ENCODE data around the gene TTC21A. TPM values are rescaled to one million over a fixed set of nuclear protein-coding genes. Genes with fewer than 3 reads are reported as not detected.

Gene TTC21A, protein sequence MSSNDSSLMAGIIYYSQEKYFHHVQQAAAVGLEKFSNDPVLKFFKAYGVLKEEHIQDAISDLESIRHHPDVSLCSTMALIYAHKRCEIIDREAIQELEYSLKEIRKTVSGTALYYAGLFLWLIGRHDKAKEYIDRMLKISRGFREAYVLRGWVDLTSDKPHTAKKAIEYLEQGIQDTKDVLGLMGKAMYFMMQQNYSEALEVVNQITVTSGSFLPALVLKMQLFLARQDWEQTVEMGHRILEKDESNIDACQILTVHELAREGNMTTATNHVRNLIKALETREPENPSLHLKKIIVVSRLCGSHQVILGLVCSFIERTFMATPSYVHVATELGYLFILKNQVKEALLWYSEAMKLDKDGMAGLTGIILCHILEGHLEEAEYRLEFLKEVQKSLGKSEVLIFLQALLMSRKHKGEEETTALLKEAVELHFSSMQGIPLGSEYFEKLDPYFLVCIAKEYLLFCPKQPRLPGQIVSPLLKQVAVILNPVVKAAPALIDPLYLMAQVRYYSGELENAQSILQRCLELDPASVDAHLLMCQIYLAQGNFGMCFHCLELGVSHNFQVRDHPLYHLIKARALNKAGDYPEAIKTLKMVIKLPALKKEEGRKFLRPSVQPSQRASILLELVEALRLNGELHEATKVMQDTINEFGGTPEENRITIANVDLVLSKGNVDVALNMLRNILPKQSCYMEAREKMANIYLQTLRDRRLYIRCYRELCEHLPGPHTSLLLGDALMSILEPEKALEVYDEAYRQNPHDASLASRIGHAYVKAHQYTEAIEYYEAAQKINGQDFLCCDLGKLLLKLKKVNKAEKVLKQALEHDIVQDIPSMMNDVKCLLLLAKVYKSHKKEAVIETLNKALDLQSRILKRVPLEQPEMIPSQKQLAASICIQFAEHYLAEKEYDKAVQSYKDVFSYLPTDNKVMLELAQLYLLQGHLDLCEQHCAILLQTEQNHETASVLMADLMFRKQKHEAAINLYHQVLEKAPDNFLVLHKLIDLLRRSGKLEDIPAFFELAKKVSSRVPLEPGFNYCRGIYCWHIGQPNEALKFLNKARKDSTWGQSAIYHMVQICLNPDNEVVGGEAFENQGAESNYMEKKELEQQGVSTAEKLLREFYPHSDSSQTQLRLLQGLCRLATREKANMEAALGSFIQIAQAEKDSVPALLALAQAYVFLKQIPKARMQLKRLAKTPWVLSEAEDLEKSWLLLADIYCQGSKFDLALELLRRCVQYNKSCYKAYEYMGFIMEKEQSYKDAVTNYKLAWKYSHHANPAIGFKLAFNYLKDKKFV (N-terminal part only)
- 1.3 to 2.5 TPM (median 1.8 TPM) in 5 replicates for total RNA-seq (2022; extraction: Qiagen RNA extraction; ENCODE audit: low read depth)

DNA sequence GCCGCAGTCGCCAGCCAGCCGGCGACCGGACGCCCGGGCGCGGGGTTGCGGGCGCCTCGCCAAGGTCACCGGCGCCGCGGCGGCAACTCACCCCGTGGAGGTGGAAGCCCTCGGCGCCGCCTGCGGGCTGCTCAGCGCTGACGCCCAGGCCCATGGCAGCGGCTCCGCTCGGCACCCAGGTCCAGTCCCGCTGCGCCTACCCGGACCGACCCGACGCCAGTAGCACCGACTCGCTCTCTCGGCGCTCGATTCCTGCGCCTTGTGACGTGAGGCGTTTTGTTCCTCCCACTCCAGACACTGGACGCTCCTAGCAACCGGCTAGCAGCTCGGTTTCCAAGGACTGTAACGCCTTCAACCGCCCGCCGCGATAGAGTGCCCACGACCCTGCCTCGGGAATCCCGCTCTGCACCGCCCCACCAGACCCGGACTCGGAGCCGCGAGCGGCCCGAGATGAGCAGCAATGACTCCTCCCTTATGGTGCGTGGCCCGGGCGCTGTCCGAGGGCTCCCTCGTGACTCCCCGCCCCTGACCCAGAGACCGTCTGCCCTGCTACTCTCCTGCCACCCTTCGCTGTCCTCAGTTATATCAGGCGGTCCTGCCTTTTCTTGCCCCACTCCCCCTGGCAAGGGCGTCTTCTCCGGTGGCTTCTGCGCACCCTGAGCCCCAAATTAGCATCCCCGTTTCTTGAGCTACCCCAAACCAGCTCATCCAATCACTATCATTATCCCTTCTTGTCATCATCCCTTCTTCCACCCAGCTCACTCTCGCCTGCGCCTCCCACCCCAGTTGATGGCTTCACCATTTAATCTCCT is at the start of gene TTC21A, which contains the start of gene GORASP1:
TTC21A (plus strand) TSS at position 293 of the 812 bp plus-strand sequence; CDS start at position 451, 158 bp downstream.
GORASP1 (minus strand) TSS at position 240 of the 812 bp plus-strand sequence; CDS start at position 154, 86 bp downstream.

Other genes starting within 250 kb of the TTC21A start
- gene SCN11A, start 55.7 kb upstream of the TTC21A start, total RNA-seq (2022; extraction: Qiagen RNA extraction; ENCODE audit: low read depth) = 0.01 TPM in 1 of 5 replicates, not detected in the others
- gene WDR48, start 55.7 kb upstream of the TTC21A start, total RNA-seq (2022; extraction: Qiagen RNA extraction; ENCODE audit: low read depth) = 20.4 to 27.2 TPM (median 24.3 TPM) in 5 replicates
- 31.3 to 34.1 TPM (median 32.8 TPM) in 5 replicates for gene GORASP1, start 53 bp upstream of the TTC21A start, total RNA-seq (2022; extraction: Qiagen RNA extraction; ENCODE audit: low read depth)
- gene CSRNP1, start 45.9 kb downstream of the TTC21A start, total RNA-seq (2022; extraction: Qiagen RNA extraction; ENCODE audit: low read depth) = 17.9 to 23.6 TPM (median 20.2 TPM) in 5 replicates
- gene XIRP1, start 84.9 kb downstream of the TTC21A start, total RNA-seq (2022; extraction: Qiagen RNA extraction; ENCODE audit: low read depth) = 0.02 to 0.07 TPM (median 0.05 TPM) in 5 replicates
- gene CX3CR1, start 172.4 kb downstream of the TTC21A start, total RNA-seq (2022; extraction: Qiagen RNA extraction; ENCODE audit: low read depth) = 0.09 to 0.25 TPM in 2 of 5 replicates, not detected in the others
- gene CCR8, start 222.0 kb downstream of the TTC21A start, total RNA-seq (2022; extraction: Qiagen RNA extraction; ENCODE audit: low read depth) = not detected in 5 replicates

Data from A549 treated with DMSO at 1 μM for 4 hours (cell line).